Ectodermal cell (in vitro differentiated cells): ENCODE data around the gene ZNF133.

Experiments
- H3K27ac ChIP-seq: 2 replicates; pipeline ENCODE4 v1.7.0; 2013; ENCODE audit warnings: mild to moderate bottlenecking, low read depth, low read length; ENCODE audit not compliant: insufficient read depth, poor library complexity, severe bottlenecking
- H3K27me3 ChIP-seq: 2 replicates; pipeline ENCODE4 v1.7.0; 2013; ENCODE audit warnings: mild to moderate bottlenecking, low read length; ENCODE audit not compliant: insufficient read depth, control insufficient read depth, poor library complexity, severe bottlenecking
- H3K36me3 ChIP-seq: one replicate; pipeline ENCODE4 v1.7.0; 2013; ENCODE audit warnings: low read length; ENCODE audit not compliant: control insufficient read depth, insufficient read depth
- H3K4me1 ChIP-seq: one replicate; pipeline ENCODE4 v1.7.0; 2013; ENCODE audit warnings: low read length; ENCODE audit not compliant: control insufficient read depth, insufficient read depth
- H3K4me3 ChIP-seq: 2 replicates; pipeline ENCODE4 v1.7.0; 2013; ENCODE audit warnings: low read depth, low read length, control low read depth; ENCODE audit not compliant: insufficient read depth
- H3K9me3 ChIP-seq: 2 replicates; pipeline ENCODE4 v1.7.0; 2013; ENCODE audit warnings: mild to moderate bottlenecking, low read length, moderate library complexity; ENCODE audit not compliant: control insufficient read depth
- WGBS, 2 experiments: methylation state at CpG; one replicate each; pipeline ENCODE4 v1.1.7; 2013; ENCODE audit warnings: missing lambda C conversion rate in 2 of 2; 5-methylcytosine and 5-hydroxymethylcytosine counted together

The ZNF133 gene

DNA sequence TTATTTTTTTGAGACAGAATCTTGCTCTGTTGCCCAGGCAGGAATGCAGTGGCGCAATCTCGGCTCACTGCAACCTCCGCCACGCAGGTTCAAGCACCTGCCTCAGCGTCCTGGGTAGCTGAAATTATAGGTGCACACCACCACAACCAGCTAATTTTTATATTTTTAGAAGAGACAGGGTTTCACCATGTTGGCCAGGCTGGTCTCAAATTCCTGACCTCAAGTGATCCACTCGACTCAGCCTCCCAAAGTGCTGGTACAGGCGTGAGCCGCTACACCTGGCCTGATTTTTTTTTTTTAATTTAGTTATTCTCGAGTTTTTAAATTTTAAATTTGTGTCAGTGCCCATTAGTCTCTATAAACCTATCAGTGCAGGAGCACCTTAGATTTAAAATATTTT lies 24.4 kb downstream of the ZNF133 start:
- 94 to 95% methylated on average over 8 to 9 of the region's 9 CpGs for WGBS, 2 experiments
- Histone ChIP-seq H3K9me3 (no peaks in the 10 kb centered on the region), H3K4me1 (no peaks in the 10 kb centered on the region), H3K36me3 (peaks cover 17% of the 10 kb centered on the region), H3K27me3 (no peaks in the 10 kb centered on the region), H3K4me3 (no peak overlapping the region), H3K27ac (no peak overlapping the region)

DNA sequence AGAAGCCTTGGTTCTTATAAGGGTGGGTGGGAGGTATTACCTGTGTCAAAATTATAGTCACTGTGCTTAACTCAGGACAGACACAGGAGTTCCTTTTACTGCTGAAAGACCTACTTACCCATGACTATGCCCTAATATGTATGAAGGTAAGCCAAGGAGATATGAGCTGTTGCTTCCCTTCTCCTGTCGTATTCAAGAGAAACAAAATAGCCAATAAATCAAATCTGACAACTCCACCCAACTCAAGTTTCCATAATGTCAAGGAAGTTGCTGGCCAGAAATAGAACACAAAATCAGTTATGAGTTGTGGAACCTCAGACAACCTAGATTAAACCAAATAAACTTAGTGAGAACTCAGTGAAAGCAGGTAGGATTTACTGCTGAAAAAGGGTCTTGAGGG lies 25.1 kb downstream of the ZNF133 start:
- 94 to 100% methylated on average over 1 of the region's 1 CpG for WGBS, 2 experiments
- peaks cover 17% of the 10 kb centered on the region for H3K36me3 ChIP-seq

DNA sequence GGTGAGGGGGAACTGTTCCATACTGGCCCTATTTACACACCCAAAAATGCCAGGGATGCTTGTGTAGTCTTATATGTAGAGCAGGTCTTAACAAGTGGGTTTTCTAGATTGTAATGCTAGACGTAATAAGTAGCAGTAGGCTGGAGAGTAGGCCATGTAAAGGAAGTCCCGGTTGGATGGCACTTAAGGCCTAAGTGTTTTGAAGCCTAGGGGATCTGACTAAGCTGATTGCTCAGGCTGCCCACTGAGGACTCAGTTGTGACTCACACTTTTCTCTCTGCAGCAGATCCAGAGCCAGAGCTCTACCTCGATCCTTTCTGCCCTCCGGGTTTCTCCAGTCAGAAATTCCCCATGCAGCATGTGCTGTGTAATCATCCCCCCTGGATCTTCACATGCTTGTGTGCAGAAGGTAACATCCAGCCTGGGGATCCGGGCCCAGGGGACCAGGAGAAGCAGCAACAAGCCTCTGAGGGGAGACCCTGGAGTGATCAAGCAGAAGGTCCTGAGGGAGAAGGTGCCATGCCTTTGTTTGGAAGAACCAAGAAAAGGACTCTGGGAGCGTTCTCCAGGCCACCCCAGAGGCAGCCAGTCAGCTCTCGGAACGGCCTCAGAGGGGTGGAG lies 26.6 kb downstream of the ZNF133 start:
- Histone ChIP-seq H3K9me3 (no peaks in the 10 kb centered on the region), H3K36me3 (peaks cover 17% of the 10 kb centered on the region), H3K27me3 (no peaks in the 10 kb centered on the region), H3K4me3 (no peak overlapping the region), H3K27ac (no peak overlapping the region), H3K4me1 (no peaks in the 10 kb centered on the region)
- WGBS, 2 experiments: 94% methylated on average over 8 of the region's 8 CpGs

More for the DNA sequence above, 25.1 kb downstream of the ZNF133 start:
- Histone ChIP-seq H3K27ac (no peak overlapping the region), H3K4me3 (no peak overlapping the region), H3K4me1 (no peaks in the 10 kb centered on the region), H3K27me3 (no peaks in the 10 kb centered on the region), H3K9me3 (no peaks in the 10 kb centered on the region)

DNA sequence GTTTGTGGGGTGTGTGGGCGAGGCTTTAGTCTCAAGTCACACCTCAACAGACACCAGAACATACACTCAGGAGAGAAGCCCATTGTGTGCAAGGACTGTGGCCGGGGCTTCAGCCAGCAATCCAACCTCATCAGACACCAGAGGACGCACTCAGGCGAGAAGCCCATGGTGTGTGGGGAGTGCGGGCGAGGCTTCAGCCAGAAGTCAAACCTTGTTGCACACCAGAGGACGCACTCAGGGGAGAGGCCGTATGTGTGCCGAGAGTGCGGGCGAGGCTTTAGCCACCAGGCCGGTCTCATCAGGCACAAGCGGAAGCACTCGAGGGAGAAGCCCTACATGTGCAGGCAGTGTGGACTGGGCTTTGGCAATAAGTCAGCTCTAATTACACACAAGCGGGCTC lies 27.8 kb downstream of the ZNF133 start:
- H3K9me3 ChIP-seq: no peaks in the 10 kb centered on the region
- no peaks in the 10 kb centered on the region for H3K27me3 ChIP-seq
- H3K36me3 ChIP-seq: peaks cover 17% of the 10 kb centered on the region
- WGBS, 2 experiments: 97 to 98% methylated on average over 14 to 15 of the region's 15 CpGs
- no peak overlapping the region for H3K27ac ChIP-seq
- no peak overlapping the region for H3K4me3 ChIP-seq
- no peaks in the 10 kb centered on the region for H3K4me1 ChIP-seq

DNA sequence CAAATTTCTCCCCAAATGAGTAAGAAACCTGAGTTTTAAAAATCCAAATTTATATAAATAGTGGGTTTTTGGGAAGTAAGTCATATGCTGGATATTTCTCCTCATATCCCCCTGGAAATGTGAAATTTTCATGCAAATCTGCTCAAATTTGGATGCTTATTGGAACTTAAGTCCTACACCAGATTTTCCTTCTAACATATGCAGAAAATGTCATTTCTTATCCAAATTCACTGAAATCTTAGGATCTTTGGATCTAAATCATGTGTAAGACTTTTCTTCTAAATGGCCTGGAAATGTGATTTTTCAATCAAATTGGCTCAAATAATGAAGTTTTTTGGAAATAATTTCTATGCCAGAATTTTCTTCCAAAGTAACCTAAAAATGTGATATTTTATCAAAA lies 33.0 kb downstream of the ZNF133 start:
- Histone ChIP-seq H3K4me3 (no peak overlapping the region), H3K27me3 (no peaks in the 10 kb centered on the region), H3K9me3 (no peaks in the 10 kb centered on the region), H3K36me3 (peaks cover 4% of the 10 kb centered on the region), H3K27ac (no peak overlapping the region), H3K4me1 (peaks cover 7% of the 10 kb centered on the region)

DNA sequence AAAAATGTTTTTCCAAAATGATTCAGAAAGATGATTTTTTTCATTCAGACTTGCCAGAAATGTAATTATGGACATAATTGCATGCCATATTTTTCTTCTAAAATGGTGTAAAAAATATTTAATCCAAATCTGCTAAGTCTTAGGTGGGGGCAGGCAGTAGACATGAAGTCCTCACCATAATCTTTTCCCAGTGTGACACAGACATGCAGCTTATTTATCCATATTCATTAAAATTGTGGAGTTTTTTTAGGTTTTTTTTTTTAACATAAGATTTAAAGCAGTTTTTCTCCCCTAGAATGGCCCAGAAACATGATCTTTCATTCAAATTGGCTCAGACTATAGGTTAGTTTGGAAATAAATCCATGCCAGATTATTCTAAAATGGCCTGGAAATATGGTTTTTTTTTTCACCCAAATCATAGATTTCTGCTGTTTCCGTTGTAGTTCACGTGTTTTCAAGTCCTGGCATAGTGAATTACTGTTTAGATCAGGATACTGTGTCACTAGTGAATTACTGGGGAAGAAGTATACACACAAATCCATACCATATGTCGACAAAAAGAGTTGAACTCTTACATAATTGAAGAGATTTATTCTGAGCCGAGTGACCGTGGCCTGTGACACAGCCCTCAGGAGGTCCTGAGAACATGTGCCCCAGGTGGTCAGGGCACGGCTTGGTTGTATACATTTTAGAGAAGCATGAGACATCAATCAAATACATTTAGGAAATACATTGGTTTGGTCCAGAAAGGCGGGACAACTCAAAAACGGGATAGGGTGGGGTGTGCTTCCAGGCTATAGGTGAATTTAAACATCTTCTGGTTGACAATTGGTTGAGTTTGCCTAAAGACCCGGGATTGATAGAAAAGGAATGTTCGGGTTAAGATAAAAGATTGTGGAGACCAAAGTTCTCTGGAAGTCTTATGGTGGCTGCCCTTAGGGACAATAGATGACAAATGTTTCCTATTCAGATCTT lies 33.9 kb downstream of the ZNF133 start:
- WGBS, 2 experiments: 81 to 85% methylated on average over 10 of the region's 10 CpGs
- Histone ChIP-seq H3K4me1 (peaks cover 7% of the 10 kb centered on the region), H3K27me3 (no peaks in the 10 kb centered on the region), H3K4me3 (no peak overlapping the region), H3K9me3 (no peaks in the 10 kb centered on the region), H3K27ac (no peak overlapping the region), H3K36me3 (no peaks in the 10 kb centered on the region)

DNA sequence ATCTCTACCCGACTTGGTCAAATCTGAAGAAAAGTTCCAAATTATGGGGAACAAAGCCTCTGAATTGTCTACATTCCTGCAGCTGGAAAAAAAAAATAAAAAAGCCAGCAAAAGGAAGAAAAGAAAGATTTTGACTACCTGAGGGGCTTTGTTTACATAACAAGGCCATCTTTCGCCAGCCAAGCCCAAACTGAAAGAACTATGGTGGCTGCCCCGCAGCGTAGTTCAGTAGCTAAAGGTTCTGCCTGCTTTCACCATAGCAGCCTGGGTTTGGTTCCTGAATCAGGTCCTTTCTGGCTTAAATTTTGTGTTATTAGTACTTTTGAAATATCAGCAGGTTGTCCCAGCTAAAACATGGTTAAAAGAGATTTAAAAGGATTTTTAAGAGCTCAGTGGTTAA lies 35.4 kb downstream of the ZNF133 start:
- WGBS, 2 experiments: 7 to 8% methylated on average over 4 of the region's 4 CpGs

DNA sequence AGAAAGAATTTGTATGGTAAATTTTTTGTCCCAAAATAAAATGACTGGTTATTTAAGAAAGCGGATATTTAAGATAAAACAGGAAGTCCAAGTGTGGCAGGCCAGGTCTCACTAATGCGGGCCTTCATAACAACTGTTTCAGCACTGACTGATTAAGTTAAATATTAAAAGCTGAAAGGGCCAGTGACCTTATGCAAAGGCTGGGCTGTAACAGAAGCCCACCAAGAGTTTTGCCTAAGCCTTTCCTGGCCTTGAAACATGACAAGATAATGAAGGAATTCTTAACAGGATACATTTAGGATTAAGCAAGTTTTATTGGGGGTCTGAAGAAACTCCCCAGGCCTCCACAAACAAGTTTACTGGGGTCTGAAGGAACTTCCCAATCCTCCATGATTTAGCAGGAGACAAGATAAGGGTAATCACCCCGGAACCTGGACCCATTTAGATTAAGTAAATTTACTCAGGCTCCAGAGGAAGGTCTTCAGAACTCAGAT lies 36.3 kb downstream of the ZNF133 start:
- Histone ChIP-seq H3K27me3 (no peaks in the 10 kb centered on the region), H3K36me3 (no peaks in the 10 kb centered on the region), H3K9me3 (no peaks in the 10 kb centered on the region), H3K4me1 (peaks cover 7% of the 10 kb centered on the region), H3K27ac (no peak overlapping the region), H3K4me3 (no peak overlapping the region)
- 59 to 67% methylated on average over 3 of the region's 3 CpGs for WGBS, 2 experiments

More for the DNA sequence above, 35.4 kb downstream of the ZNF133 start:
- Histone ChIP-seq H3K27me3 (no peaks in the 10 kb centered on the region), H3K4me1 (peaks cover 7% of the 10 kb centered on the region), H3K27ac (peak overlapping the region; percentile 76), H3K36me3 (no peaks in the 10 kb centered on the region), H3K4me3 (no peak overlapping the region), H3K9me3 (no peaks in the 10 kb centered on the region)

DNA sequence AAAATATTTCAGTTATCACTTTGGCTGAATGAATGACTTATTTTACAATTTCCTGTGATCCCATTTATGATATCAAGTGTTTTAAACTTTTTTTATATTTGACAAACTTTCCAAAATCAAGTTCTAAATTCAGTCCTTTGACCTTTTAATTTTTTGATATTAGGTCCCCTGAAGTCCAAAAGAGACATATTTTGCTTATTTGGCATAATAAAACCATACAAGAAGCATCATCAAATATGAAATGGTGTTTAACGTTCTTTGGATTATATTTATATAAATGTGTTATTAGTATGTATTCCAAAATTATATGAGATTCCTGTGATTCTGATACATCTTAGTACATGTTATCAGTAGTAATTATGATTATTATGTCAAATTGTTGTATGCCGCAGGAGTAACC lies 38.7 kb downstream of the ZNF133 start:
- H3K27me3 ChIP-seq: no peaks in the 10 kb centered on the region
- WGBS, 2 experiments: 97 to 100% methylated on average over 1 to 2 of the region's 2 CpGs
- no peaks in the 10 kb centered on the region for H3K36me3 ChIP-seq
- H3K9me3 ChIP-seq: no peaks in the 10 kb centered on the region
- H3K4me1 ChIP-seq: peaks cover 7% of the 10 kb centered on the region
- H3K4me3 ChIP-seq: no peak overlapping the region
- no peak overlapping the region for H3K27ac ChIP-seq

DNA sequence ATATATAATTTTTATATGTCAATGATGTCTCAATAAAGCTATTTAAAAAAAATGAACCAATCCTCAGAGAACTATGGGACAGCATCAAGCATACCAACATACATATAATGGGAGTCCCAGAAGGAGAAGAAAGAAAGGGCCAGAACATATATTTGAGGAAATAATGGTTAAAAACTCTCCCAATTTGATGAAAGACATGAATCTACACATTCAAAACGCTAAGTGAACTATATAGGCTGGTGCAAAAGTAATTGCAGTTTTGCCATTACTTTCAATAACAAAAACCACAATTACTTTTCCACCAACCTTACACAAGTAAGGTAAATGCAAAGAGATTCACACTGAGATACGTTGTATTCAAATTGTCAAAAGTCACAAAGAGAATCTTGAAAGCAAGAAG lies 43.4 kb downstream of the ZNF133 start:
- no peak overlapping the region for H3K4me3 ChIP-seq
- 88 to 91% methylated on average over 2 of the region's 2 CpGs for WGBS, 2 experiments
- H3K27ac ChIP-seq: no peak overlapping the region
- no peaks in the 10 kb centered on the region for H3K36me3 ChIP-seq
- no peaks in the 10 kb centered on the region for H3K4me1 ChIP-seq
- H3K9me3 ChIP-seq: no peaks in the 10 kb centered on the region
- H3K27me3 ChIP-seq: no peaks in the 10 kb centered on the region
